Measurements from ENCODE around the gene MMEL1.

- TF ChIP-seq EZH2 (optimal IDR thresholded peaks at IDR 0.05; ENCODE audit: low read depth, low read length) = no peak
- TF ChIP-seq CTCF (IDR thresholded peaks at IDR 0.05; ENCODE audit: low read length) = no peak
- no peak for TF ChIP-seq EZH2phosphoT487 (IDR thresholded peaks at IDR 0.05; ENCODE audit: low read length)
These were observed 38.1 kb downstream of the MMEL1 start for GRCh38 chr1:2594641-2595131.
